Neural cell (in vitro differentiated cells): ENCODE measurements around the gene KRT39. TPM values are rescaled to one million over a fixed set of nuclear protein-coding genes. Genes with fewer than 3 reads are reported as not detected.
A peak's percentile ranks its signal among the peaks of the same experiment; 100 is the strongest.

ENCODE experiments used
- H2AFZ ChIP-seq: fragments of 200-600, 300-800 bp; sonication (generic), shearing (Covaris generic); 2 replicates; pipeline ENCODE4 v1.6.0; 2014; ENCODE audit warnings: low read depth, mild to moderate bottlenecking, antibody characterized with exemption, low read length, moderate library complexity
- H3F3A ChIP-seq: fragments of 200-600 bp; shearing (Covaris generic); 2 replicates; pipeline ENCODE4 v1.6.1; 2016; ENCODE audit warnings: mild to moderate bottlenecking, moderate library complexity, mixed read lengths, antibody characterized with exemption, low read length; ENCODE audit not compliant: insufficient read depth, poor library complexity, severe bottlenecking
- H3K27ac ChIP-seq: fragments of 200-600, 300-800 bp; sonication (generic), shearing (Covaris generic); 2 replicates; pipeline ENCODE4 v1.5.1; 2014; ENCODE audit warnings: mild to moderate bottlenecking, low read length, moderate library complexity
- H3K27me3 ChIP-seq: fragments of 300-800, 200-600 bp; sonication (generic), shearing (Covaris generic); 2 replicates; pipeline ENCODE4 v1.6.0; 2014; ENCODE audit warnings: mild to moderate bottlenecking, low read depth, low read length, moderate library complexity; ENCODE audit not compliant: insufficient read depth
- H3K36me3 ChIP-seq: fragments of 300-800, 200-600 bp; sonication (generic), shearing (Covaris generic); 2 replicates; pipeline ENCODE4 v1.5.1; 2014; ENCODE audit warnings: mild to moderate bottlenecking, antibody characterized with exemption, low read length, moderate library complexity; ENCODE audit not compliant: insufficient read depth
- H3K4me2 ChIP-seq: fragments of 300-800, 200-600 bp; sonication (generic), shearing (Covaris generic); 2 replicates; pipeline ENCODE4 v1.6.0; 2014; ENCODE audit warnings: mild to moderate bottlenecking, low read length
- H3K4me3 ChIP-seq: fragments of 300-800, 200-600 bp; sonication (generic), shearing (Covaris generic); 2 replicates; pipeline ENCODE4 v1.5.1; 2014; ENCODE audit warnings: mild to moderate bottlenecking, low read length, moderate library complexity
- H3K79me2 ChIP-seq: fragments of 200-600 bp; shearing (Covaris generic); replicated peaks from 2 replicates; pipeline ENCODE4 v1.6.0; 2014; ENCODE audit warnings: mild to moderate bottlenecking, low read length, moderate library complexity; ENCODE audit not compliant: insufficient read depth
- H3K9ac ChIP-seq: fragments of 300-800, 200-600 bp; sonication (generic), shearing (Covaris generic); 2 replicates; pipeline ENCODE4 v1.6.1; 2016; ENCODE audit warnings: mild to moderate bottlenecking, low read length, mixed read lengths
- H3K9me2 ChIP-seq: fragments of 200-600 bp; shearing (Covaris generic); 2 replicates; pipeline ENCODE4 v1.6.1; 2016; ENCODE audit warnings: mild to moderate bottlenecking, low read length, mixed read lengths; ENCODE audit not compliant: insufficient read depth
- H3K9me3 ChIP-seq: fragments of 200-600, 300-800 bp; sonication (generic), shearing (Covaris generic); 2 replicates; pipeline ENCODE4 v1.6.1; 2016; ENCODE audit warnings: mild to moderate bottlenecking, mixed run types, low read length, moderate library complexity, mixed read lengths
- H4K20me1 ChIP-seq: fragments of 200-600 bp; shearing (Covaris generic); 2 replicates; pipeline ENCODE4 v1.6.1; 2016; ENCODE audit warnings: mild to moderate bottlenecking, mixed run types; ENCODE audit not compliant: insufficient read depth
- EP300 ChIP-seq: fragments of 450-650 bp; conservative IDR thresholded peaks from 2 replicates; pipeline ENCODE4 v1.6.1; 2014; ENCODE audit warnings: antibody characterized with exemption, mild to moderate bottlenecking, moderate library complexity; ENCODE audit not compliant: poor library complexity, severe bottlenecking
- EZH2 ChIP-seq: fragments of 200-600, 300-800 bp; shearing (Covaris generic), sonication (generic); IDR thresholded peaks from 2 replicates; pipeline ENCODE4 v1.6.1; 2014; ENCODE audit warnings: antibody characterized with exemption, low read length, borderline replicate concordance, mild to moderate bottlenecking; ENCODE audit not compliant: insufficient read depth, poor library complexity, severe bottlenecking
- MXI1 ChIP-seq: fragments of 450-650 bp; conservative IDR thresholded peaks from 2 replicates; pipeline ENCODE4 v1.6.1; 2014; ENCODE audit warnings: antibody characterized with exemption, mild to moderate bottlenecking; ENCODE audit not compliant: poor library complexity, severe bottlenecking
- POLR2AphosphoS5 ChIP-seq: IDR thresholded peaks from 2 replicates; pipeline ENCODE4 v1.6.1; 2012
- RAD21 ChIP-seq: fragments of 450-650 bp; conservative IDR thresholded peaks from 2 replicates; pipeline ENCODE4 v1.6.1; 2014; ENCODE audit warnings: antibody characterized with exemption, mild to moderate bottlenecking, moderate library complexity
- SMC3 ChIP-seq: fragments of 450-650 bp; conservative IDR thresholded peaks from 2 replicates; pipeline ENCODE4 v1.6.1; 2014; ENCODE audit warnings: antibody characterized with exemption, mild to moderate bottlenecking, moderate library complexity; ENCODE audit not compliant: poor library complexity
- TAF1 ChIP-seq: IDR thresholded peaks from 2 replicates; pipeline ENCODE4 v1.6.1; 2012; ENCODE audit warnings: low read depth
- polyA plus RNA-seq: library from polyadenylated mRNA; depleted of rRNA; stranded (reverse); fragments of >200 nt; gene quantifications from 2 replicates; pipeline ENCODE4 v1.2.3, GENCODE V29; 2014
- TF ChIP-seq, protein P1 (sequence below): IDR thresholded peaks from 2 replicates; pipeline ENCODE4 v1.6.1; 2012; ENCODE audit warnings: borderline replicate concordance
- TF ChIP-seq, protein P2 (sequence below): fragments of 450-650 bp; IDR thresholded peaks from 2 replicates; pipeline ENCODE4 v1.5.1; 2014; ENCODE audit warnings: antibody characterized with exemption, mild to moderate bottlenecking, moderate library complexity; ENCODE audit not compliant: poor library complexity, severe bottlenecking

Gene KRT39
- polyA plus RNA-seq, 1 donor from 2014 or later = not detected

DNA sequence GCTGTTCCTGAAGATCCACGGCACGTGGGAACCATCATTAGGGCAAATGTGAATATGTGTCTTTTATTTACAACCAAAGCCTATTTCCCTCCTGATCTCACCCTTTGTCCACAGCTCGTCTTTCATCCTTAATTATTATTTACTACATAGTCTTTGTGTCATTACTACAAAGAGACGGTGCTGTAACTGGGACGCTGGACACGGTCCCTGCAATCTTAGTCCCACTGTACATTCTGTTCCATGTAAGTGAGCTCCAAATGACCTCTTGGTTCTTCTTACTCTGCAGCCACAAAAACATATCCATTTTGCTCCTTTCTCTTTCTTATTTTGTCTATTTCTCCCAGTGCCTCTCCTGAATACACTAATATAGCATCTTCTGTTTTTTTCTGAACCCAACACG lies 16.6 kb downstream of the KRT39 start:
- Histone ChIP-seq H3K4me3 (no peak overlapping the region), H3K9me2 (no peaks in the 10 kb centered on the region), H3F3A (no peaks in the 10 kb centered on the region), H2AFZ (no peak overlapping the region), H4K20me1 (no peaks in the 10 kb centered on the region), H3K9ac (no peak overlapping the region), H3K4me2 (no peak overlapping the region), H3K79me2 (no peaks in the 10 kb centered on the region), H3K36me3 (no peaks in the 10 kb centered on the region), H3K27ac (no peak overlapping the region), H3K27me3 (no peaks in the 10 kb centered on the region), H3K9me3 (no peaks in the 10 kb centered on the region)
- TF ChIP-seq POLR2AphosphoS5 (no peak), SMC3 (no peak), RAD21 (no peak), EP300 (no peak)

DNA sequence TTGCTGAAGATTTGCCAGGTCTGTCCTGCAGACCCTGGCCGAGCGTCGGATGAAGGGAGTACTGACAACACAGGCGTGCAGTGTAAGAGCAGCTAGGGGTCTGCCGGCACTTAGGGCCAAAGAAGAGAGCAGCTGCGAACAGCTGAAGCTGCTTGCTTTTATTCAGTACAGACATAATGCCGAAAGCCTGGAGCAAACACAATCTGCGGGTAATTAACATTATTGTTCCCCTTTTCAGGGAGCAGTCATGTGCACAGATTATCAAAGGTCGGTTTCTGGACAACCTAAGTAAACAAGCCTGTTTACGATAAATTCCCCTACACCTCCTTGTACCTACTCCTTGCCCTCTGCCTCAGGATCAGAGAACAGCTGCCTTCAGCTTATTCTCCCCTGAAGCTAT lies 17.3 kb downstream of the KRT39 start:
- Histone ChIP-seq H3K27ac (no peak overlapping the region), H4K20me1 (no peaks in the 10 kb centered on the region), H3K4me2 (no peak overlapping the region), H3K9ac (no peak overlapping the region), H3K27me3 (no peaks in the 10 kb centered on the region), H2AFZ (peak overlapping the region; percentile 6), H3K4me3 (peak overlapping the region; percentile 7), H3K79me2 (no peaks in the 10 kb centered on the region), H3K36me3 (no peaks in the 10 kb centered on the region), H3K9me2 (no peaks in the 10 kb centered on the region), H3K9me3 (no peaks in the 10 kb centered on the region), H3F3A (no peaks in the 10 kb centered on the region)
- TF ChIP-seq, protein P1, sequence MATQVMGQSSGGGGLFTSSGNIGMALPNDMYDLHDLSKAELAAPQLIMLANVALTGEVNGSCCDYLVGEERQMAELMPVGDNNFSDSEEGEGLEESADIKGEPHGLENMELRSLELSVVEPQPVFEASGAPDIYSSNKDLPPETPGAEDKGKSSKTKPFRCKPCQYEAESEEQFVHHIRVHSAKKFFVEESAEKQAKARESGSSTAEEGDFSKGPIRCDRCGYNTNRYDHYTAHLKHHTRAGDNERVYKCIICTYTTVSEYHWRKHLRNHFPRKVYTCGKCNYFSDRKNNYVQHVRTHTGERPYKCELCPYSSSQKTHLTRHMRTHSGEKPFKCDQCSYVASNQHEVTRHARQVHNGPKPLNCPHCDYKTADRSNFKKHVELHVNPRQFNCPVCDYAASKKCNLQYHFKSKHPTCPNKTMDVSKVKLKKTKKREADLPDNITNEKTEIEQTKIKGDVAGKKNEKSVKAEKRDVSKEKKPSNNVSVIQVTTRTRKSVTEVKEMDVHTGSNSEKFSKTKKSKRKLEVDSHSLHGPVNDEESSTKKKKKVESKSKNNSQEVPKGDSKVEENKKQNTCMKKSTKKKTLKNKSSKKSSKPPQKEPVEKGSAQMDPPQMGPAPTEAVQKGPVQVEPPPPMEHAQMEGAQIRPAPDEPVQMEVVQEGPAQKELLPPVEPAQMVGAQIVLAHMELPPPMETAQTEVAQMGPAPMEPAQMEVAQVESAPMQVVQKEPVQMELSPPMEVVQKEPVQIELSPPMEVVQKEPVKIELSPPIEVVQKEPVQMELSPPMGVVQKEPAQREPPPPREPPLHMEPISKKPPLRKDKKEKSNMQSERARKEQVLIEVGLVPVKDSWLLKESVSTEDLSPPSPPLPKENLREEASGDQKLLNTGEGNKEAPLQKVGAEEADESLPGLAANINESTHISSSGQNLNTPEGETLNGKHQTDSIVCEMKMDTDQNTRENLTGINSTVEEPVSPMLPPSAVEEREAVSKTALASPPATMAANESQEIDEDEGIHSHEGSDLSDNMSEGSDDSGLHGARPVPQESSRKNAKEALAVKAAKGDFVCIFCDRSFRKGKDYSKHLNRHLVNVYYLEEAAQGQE = no peak
- TF ChIP-seq, protein P2, sequence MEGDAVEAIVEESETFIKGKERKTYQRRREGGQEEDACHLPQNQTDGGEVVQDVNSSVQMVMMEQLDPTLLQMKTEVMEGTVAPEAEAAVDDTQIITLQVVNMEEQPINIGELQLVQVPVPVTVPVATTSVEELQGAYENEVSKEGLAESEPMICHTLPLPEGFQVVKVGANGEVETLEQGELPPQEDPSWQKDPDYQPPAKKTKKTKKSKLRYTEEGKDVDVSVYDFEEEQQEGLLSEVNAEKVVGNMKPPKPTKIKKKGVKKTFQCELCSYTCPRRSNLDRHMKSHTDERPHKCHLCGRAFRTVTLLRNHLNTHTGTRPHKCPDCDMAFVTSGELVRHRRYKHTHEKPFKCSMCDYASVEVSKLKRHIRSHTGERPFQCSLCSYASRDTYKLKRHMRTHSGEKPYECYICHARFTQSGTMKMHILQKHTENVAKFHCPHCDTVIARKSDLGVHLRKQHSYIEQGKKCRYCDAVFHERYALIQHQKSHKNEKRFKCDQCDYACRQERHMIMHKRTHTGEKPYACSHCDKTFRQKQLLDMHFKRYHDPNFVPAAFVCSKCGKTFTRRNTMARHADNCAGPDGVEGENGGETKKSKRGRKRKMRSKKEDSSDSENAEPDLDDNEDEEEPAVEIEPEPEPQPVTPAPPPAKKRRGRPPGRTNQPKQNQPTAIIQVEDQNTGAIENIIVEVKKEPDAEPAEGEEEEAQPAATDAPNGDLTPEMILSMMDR = no peak
- TF ChIP-seq TAF1 (no peak), SMC3 (no peak), POLR2AphosphoS5 (no peak), EZH2 (no peak), RAD21 (no peak), EP300 (no peak), MXI1 (no peak)

DNA sequence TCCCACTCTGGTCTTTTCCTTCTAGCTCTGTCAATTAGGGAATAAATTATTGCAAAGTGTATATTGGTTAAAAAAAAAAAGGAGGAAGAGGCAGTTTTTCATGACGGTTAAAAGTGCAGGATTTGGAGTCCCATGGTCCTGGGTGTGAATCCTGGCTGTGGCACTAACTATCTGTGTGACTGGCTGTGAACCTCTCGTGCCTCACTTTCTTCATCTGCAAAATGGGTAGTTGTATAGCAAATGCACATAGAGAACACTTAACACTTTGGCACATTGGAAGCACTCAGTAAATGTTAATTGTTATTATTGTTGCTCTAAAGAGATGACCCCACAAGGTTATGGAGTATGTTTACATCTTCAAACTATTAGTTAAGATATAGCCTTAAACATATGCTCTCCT lies 18.8 kb downstream of the KRT39 start:
- Histone ChIP-seq H2AFZ (no peak overlapping the region), H3K9ac (no peak overlapping the region), H3F3A (no peaks in the 10 kb centered on the region), H3K4me2 (no peak overlapping the region), H3K36me3 (no peaks in the 10 kb centered on the region), H3K4me3 (no peak overlapping the region), H3K27me3 (no peaks in the 10 kb centered on the region), H3K9me3 (no peaks in the 10 kb centered on the region), H4K20me1 (no peaks in the 10 kb centered on the region), H3K9me2 (no peaks in the 10 kb centered on the region), H3K79me2 (no peaks in the 10 kb centered on the region), H3K27ac (no peak overlapping the region)
- TF ChIP-seq RAD21 (no peak), EP300 (no peak), POLR2AphosphoS5 (no peak), MXI1 (no peak), SMC3 (no peak), EZH2 (no peak), TAF1 (no peak)
- TF ChIP-seq, protein P1 = no peak
- TF ChIP-seq, protein P2 = no peak
